Heart left ventricle (tissue), 13 donors: ENCODE data around the gene AFAP1L1.
A peak's percentile ranks its signal among the peaks of the same experiment; 100 is the strongest.

ENCODE experiments used
- POLR2A ChIP-seq, 2 donors: fragments of 450-650 bp; IDR thresholded peaks; one replicate each; pipeline ENCODE4 v1.6.1; 2017; ENCODE audit warnings: antibody characterized with exemption in 2 of 2, mild to moderate bottlenecking in 2 of 2, moderate library complexity in 2 of 2
- TF ChIP-seq, protein P1 (sequence below), 12 donors: fragments of 200-600 bp; sonication (generic) in 4 of 12; IDR thresholded peaks; one replicate each; pipeline versions ENCODE4 v1.5.0 to v1.8.0; 2018 to 2022; ENCODE audit warnings: antibody characterized with exemption in 12 of 12, mild to moderate bottlenecking in 5 of 12
- donor health status: ischemic (EF 13 %, LVEDD 7.1; RV severe dilation, severe dysfunction).
- donor health status: DM: no; HTN: yes; CAD: no.
- donor health status: DM: no; HTN: no; CAD: no.
- donor health status: ischemic (EF 25% LVEDD 6.9; RV normal size, moderate dysfunction).
- donor health status: ischemic (EF 25% LVEDD 5.7; RV mildly dilated, moderate dysfunction).
- donor health status: ischemic (EF 35%, LVEDD 5.7; RV mildly dilated, moderate dysfunction).
- donor health status: nonischemic (EF 11% LVEDD 7.7; RV severe dilation, severe dysfunction).
- donor health status: DM: yes; HTN: yes; CAD: no.
- donor health status: PGD.
- donor health status: ischemic (EF 29% LVEDD 5.4; RV normal size, mild dysfunction).
- donor health status: nonischemic (EF 23%, LVEDD 6.1; RV moderate dilation, normal function).

DNA sequence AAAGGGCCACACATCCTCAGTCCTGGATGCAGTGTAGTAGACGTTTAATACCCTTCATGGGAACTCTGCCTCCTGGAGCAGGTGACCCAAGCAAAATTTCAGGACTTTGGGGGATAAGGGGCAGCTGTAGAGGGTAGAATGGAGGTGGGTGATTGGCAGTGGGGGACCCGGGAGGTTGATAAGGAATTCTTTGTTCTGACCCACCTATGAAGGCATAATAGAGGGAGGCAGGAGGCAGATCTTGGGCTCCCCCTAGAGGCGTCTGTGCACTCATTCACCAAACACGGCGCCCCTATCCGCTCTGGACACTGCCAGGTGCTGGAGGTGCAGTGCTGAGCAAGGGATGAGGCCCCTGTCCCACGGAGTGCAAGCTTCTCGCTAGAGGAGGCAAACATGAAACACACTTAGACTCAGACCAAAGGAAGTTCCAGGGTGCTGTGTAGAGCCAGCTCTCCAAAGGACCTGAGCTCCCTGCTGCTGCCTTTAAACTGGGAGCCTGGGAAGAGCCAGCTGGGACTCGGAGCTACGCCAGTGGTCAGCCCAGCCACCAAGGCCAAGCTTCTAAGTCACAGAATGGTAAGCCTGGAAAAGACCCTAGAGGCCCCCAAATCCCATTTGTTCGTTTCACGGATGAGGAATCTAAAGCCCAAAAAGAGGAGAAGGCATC, 99.8 kb downstream of the AFAP1L1 start:
- TF ChIP-seq, protein P1, sequence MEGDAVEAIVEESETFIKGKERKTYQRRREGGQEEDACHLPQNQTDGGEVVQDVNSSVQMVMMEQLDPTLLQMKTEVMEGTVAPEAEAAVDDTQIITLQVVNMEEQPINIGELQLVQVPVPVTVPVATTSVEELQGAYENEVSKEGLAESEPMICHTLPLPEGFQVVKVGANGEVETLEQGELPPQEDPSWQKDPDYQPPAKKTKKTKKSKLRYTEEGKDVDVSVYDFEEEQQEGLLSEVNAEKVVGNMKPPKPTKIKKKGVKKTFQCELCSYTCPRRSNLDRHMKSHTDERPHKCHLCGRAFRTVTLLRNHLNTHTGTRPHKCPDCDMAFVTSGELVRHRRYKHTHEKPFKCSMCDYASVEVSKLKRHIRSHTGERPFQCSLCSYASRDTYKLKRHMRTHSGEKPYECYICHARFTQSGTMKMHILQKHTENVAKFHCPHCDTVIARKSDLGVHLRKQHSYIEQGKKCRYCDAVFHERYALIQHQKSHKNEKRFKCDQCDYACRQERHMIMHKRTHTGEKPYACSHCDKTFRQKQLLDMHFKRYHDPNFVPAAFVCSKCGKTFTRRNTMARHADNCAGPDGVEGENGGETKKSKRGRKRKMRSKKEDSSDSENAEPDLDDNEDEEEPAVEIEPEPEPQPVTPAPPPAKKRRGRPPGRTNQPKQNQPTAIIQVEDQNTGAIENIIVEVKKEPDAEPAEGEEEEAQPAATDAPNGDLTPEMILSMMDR (IDR thresholded peaks at IDR 0.05): peak; percentile 71 to 87 (median 78)
- no peak for TF ChIP-seq POLR2A (IDR thresholded peaks at IDR 0.05)
